ENCODE results near the gene VAV3.

VAV3 gene

GRCh38 chr1:107972391-107973180 lies 7.6 kb upstream of the VAV3 start:
- DNase-seq, result no peak

- no peak for DNase-seq
These were observed 1.6 kb upstream of the VAV3 start for GRCh38 chr1:107966550-107966949.

DNA sequence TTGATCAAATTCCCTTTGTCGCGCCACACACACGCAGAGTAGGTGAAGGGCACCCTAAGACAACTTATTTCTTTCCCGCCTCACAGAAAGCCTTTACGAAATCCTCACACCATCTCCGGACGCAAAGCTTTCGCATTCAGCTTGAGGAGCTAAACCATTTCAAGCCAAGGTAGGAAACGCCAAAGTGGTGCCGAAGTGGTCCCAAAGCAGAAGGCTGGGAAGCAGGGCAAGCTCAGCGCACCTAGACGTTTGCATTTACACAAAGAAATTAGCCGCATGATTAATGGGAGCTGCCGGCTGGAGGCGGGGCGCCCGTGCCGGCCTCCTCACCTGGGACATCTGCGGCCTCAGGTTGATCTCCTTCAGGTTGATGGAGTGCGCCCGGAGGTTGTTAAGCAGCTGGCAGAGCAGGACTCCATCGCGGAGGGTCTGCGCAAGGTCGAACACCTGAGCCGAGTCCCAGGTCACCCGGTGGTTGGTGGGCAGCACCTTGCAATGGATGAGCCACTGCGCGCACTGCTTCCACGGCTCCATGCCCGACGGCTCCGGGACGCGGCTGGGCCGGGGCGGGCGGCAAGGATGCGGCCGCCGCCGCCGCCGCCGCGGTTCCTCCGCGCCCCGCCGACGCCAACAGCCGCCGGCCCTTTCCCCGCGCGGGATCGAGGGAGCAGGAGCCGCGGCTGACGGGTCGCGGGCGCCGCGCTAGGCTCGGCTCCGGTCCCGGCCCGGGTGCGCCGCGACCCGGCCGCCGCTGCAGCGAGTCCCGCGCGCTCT lies 457 bp downstream of the VAV3 start:
- DNase-seq, result peak; percentile 24 to 42

DNA sequence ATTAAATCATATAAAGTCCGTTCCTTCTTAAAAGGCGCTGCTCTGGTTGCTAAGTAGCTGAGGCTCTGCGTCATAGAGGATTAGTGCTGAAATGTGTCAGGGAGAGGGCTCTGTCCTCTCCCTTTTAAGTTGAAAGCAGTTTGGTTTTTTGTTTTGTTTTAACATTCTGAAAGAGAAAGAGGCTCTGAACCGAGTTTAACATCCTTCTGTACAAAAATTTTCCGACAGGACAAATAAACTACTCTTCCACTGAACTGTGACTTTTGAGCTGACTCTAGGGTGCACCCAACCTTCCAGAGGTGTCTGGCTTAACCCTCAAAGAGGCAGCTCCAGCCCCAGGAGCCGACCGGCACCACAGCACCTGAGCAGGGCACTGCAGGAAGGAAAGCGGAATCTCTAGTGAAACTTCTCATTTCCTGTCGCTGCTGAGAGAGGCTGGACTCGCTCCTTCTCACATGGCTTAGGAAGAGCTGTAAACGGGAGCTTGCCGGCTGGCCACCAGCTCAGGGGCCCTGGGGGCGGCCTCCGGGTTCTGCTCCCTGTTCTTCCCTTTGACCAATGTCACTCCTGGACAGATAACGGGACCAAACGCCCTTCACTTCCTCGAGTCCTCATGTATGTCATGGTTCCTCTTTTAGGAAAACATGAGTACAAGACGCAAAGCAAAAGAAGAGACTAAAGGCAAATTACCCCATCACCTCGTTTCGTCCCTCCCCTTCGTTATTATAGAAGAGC lies 1.2 kb downstream of the VAV3 start:
- DNase-seq, result peak; percentile 61 to 69

GRCh38 chr1:107963008-107963407 lies 2.0 kb downstream of the VAV3 start:
- DNase-seq, result no peak

GRCh38 chr1:107954719-107955415 lies 10.1 kb downstream of the VAV3 start:
- DNase-seq, result no peak

GRCh38 chr1:107954126-107954525 lies 10.9 kb downstream of the VAV3 start:
- DNase-seq, result no peak

- DNase-seq, result no peak
These were observed 11.4 kb downstream of the VAV3 start for GRCh38 chr1:107953556-107953955.

DNA sequence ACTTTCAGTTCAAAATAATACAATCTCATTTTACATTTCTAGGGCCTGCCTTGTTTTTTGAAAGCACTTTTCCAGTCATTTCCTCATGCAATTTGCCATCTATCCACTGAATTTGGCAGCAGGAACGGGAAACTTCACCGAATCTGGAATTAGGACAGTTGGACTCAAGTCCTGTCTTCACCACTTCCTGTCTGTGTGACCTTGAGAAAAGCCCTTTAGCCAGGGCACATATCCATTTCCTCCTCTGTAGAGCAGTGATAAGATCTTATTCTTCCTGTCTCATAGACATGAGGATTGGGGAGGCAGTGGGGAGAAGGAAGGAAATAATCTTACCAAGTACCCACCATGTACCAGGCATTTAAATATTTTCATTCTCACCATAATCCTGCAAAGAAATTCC lies 12.0 kb downstream of the VAV3 start:
- no peak for DNase-seq

- DNase-seq, result no peak
These were observed 14.5 kb downstream of the VAV3 start for GRCh38 chr1:107950464-107950863.

- no peak for DNase-seq
These were observed 15.3 kb downstream of the VAV3 start for GRCh38 chr1:107949467-107950253.

DNA sequence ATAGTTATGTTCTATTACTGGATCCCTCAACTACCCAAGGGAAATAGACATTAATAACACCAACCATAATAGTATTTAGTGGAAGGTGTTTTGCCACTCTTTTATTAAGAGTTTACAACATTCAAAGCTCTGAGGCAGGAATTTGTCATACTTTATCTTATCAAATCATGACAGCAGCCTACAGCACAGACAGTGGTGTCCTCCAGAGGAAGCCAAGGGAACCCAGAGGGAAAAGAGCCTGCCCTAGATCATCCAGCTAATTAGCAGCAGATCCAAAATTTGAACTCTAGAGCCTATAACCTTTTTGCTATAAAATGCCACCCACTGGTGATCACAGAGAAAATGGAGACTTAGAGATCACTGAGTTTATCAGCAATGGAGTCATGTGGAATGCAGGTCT lies 18.2 kb downstream of the VAV3 start:
- DNase-seq, result no peak

GRCh38 chr1:107943694-107944093 lies 21.3 kb downstream of the VAV3 start:
- DNase-seq, result peak in 1 of 2 donors; percentile 39

GRCh38 chr1:107942814-107943213 lies 22.2 kb downstream of the VAV3 start:
- no peak for DNase-seq

- no peak for DNase-seq
These were observed 23.4 kb downstream of the VAV3 start for GRCh38 chr1:107941531-107941930.

DNA sequence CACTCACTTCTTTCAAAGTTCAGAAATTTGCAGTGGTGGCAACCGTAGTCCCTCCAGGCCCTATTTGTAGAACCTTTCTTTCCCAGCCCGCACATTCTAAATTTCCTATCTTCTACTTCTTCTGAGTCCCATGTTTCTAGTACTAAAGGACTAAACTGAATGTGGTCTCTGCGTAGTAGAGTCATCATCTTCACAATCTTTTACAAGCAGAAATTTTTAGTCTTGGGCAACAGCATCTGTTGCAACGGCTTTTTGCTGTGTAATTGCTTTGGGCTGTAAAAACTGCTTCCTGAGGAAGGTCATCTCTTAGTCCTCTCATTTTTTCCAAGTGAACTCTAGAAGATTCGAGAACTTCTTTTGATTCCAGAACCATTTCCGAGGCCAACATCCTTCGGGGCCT lies 23.9 kb downstream of the VAV3 start:
- peak in 1 of 2 donors; percentile 61 for DNase-seq

GRCh38 chr1:107940701-107941100 lies 24.3 kb downstream of the VAV3 start:
- DNase-seq, result no peak

GRCh38 chr1:107940017-107940577 lies 24.9 kb downstream of the VAV3 start:
- DNase-seq, result no peak

DNA sequence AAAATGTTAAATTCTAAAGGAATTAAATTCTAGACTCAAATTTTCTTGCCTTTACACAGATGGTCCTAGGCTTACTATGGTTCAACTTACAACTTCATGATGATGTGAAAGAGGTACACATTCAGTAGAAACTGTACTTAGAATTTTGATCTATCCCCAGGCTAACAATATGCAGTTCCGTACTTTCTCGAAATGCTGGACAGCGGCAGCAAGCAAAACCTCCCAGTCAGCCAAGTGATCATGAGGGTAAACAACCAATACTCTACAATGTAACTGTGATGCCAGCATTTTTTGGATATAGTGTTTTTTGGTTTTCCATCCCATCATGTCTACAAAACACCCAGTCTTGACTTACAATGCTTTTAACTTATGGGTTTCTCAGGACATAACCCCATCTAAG lies 25.7 kb downstream of the VAV3 start:
- no peak for DNase-seq

- peak; percentile 58 to 64 for DNase-seq
These were observed 28.2 kb downstream of the VAV3 start for GRCh38 chr1:107936498-107937481.
